Stimulated activated effector memory CD8-positive, alpha-beta T cell treated with anti-CD3 and anti-CD28 coated beads, Interleukin-12 subunit alpha, Interleukin-12 subunit beta, amount 100 ng/mL, for 72 hours (primary cell): Measurements from ENCODE around the gene TTLL7.

ENCODE experiments used
- ATAC-seq: fragments of 150-1000 bp; cut with Tn5 transposase; 2 replicates; pipeline ENCODE4 v1.10.0; 2021
- DNase-seq, 2 donors: peaks; one replicate each; pipeline ENCODE4 v3.0.0; 2021 to 2022; ENCODE audit warnings: low spot score in 2 of 2
- H3K27ac Mint-ChIP-seq: one replicate; pipeline ENCODE4 v1.8.0; 2022; ENCODE audit warnings: mild to moderate bottlenecking, mixed read lengths
- H3K36me3 Mint-ChIP-seq: one replicate; pipeline ENCODE4 v1.8.0; 2022; ENCODE audit warnings: mild to moderate bottlenecking, mixed read lengths
- H3K4me1 Mint-ChIP-seq: one replicate; pipeline ENCODE4 v1.8.0; 2022; ENCODE audit warnings: mixed read lengths
- H3K4me3 Mint-ChIP-seq: one replicate; pipeline ENCODE4 v1.8.0; 2022; ENCODE audit warnings: mild to moderate bottlenecking, mixed read lengths
- H3K9me3 Mint-ChIP-seq: one replicate; pipeline ENCODE4 v1.8.0; 2022; ENCODE audit warnings: mixed read lengths

Gene TTLL7

GRCh38 chr1:83967336-83967735 lies 31.6 kb downstream of the TTLL7 start:
- Mint-ChIP-seq H3K9me3 (no peaks in the 10 kb centered on the region), H3K36me3 (no peaks in the 10 kb centered on the region), H3K27ac (no peak overlapping the region), H3K4me1 (no peaks in the 10 kb centered on the region), H3K4me3 (no peak overlapping the region)
- ATAC-seq (no peak), DNase-seq (no peak)

- Mint-ChIP-seq H3K27ac (no peak overlapping the region), H3K4me3 (no peak overlapping the region), H3K36me3 (no peaks in the 10 kb centered on the region), H3K4me1 (no peaks in the 10 kb centered on the region), H3K9me3 (no peaks in the 10 kb centered on the region)
- ATAC-seq (no peak), DNase-seq (no peak)
Observed at GRCh38 chr1:83964153-83964552, 34.8 kb downstream of the TTLL7 start.

- no peaks in the 10 kb centered on the region for H3K9me3 Mint-ChIP-seq
- H3K4me3 Mint-ChIP-seq = no peak overlapping the region
- ATAC-seq (no peak), DNase-seq (no peak)
- no peak overlapping the region for H3K27ac Mint-ChIP-seq
- no peaks in the 10 kb centered on the region for H3K36me3 Mint-ChIP-seq
- H3K4me1 Mint-ChIP-seq = no peaks in the 10 kb centered on the region
Observed at GRCh38 chr1:83961571-83962295, 37.2 kb downstream of the TTLL7 start.

- no peak overlapping the region for H3K27ac Mint-ChIP-seq
- no peaks in the 10 kb centered on the region for H3K9me3 Mint-ChIP-seq
- no peaks in the 10 kb centered on the region for H3K4me1 Mint-ChIP-seq
- no peaks in the 10 kb centered on the region for H3K36me3 Mint-ChIP-seq
- ATAC-seq (no peak), DNase-seq (no peak)
- no peak overlapping the region for H3K4me3 Mint-ChIP-seq
Observed at GRCh38 chr1:83960669-83961277, 38.2 kb downstream of the TTLL7 start.

- no peak for ATAC-seq
- no peaks in the 10 kb centered on the region for H3K9me3 Mint-ChIP-seq
- H3K4me1 Mint-ChIP-seq = no peaks in the 10 kb centered on the region
- no peak for DNase-seq
- no peak overlapping the region for H3K27ac Mint-ChIP-seq
- no peaks in the 10 kb centered on the region for H3K36me3 Mint-ChIP-seq
- H3K4me3 Mint-ChIP-seq = no peak overlapping the region
Observed at GRCh38 chr1:83959824-83960498, 39.0 kb downstream of the TTLL7 start.

GRCh38 chr1:83958704-83959103 lies 40.2 kb downstream of the TTLL7 start:
- Mint-ChIP-seq H3K27ac (no peak overlapping the region), H3K4me1 (no peaks in the 10 kb centered on the region), H3K4me3 (no peak overlapping the region), H3K9me3 (no peaks in the 10 kb centered on the region), H3K36me3 (no peaks in the 10 kb centered on the region)
- DNase-seq (no peak), ATAC-seq (no peak)

- Mint-ChIP-seq H3K4me1 (no peaks in the 10 kb centered on the region), H3K4me3 (no peak overlapping the region), H3K9me3 (no peaks in the 10 kb centered on the region)
Observed at GRCh38 chr1:83954166-83954823, 44.6 kb downstream of the TTLL7 start.

GRCh38 chr1:83950106-83950661 lies 48.7 kb downstream of the TTLL7 start:
- H3K36me3 Mint-ChIP-seq = no peaks in the 10 kb centered on the region
- ATAC-seq = no peak

More at GRCh38 chr1:83954166-83954823, 44.6 kb downstream of the TTLL7 start:
- Mint-ChIP-seq H3K27ac (no peak overlapping the region), H3K36me3 (no peaks in the 10 kb centered on the region)
- ATAC-seq (no peak), DNase-seq (no peak)

GRCh38 chr1:83942914-83943313 lies 56.0 kb downstream of the TTLL7 start:
- Mint-ChIP-seq H3K4me1 (no peaks in the 10 kb centered on the region), H3K9me3 (peaks cover 8% of the 10 kb centered on the region), H3K36me3 (no peaks in the 10 kb centered on the region), H3K27ac (no peak overlapping the region), H3K4me3 (no peak overlapping the region)
- no peak for ATAC-seq
- DNase-seq = no peak

More at GRCh38 chr1:83950106-83950661, 48.7 kb downstream of the TTLL7 start:
- Mint-ChIP-seq H3K9me3 (no peaks in the 10 kb centered on the region), H3K27ac (no peak overlapping the region), H3K4me3 (no peak overlapping the region), H3K4me1 (no peaks in the 10 kb centered on the region)
- DNase-seq = no peak

- ATAC-seq (no peak), DNase-seq (no peak)
- H3K4me1 Mint-ChIP-seq = no peaks in the 10 kb centered on the region
- no peak overlapping the region for H3K4me3 Mint-ChIP-seq
- no peak overlapping the region for H3K27ac Mint-ChIP-seq
- H3K9me3 Mint-ChIP-seq = no peaks in the 10 kb centered on the region
- no peaks in the 10 kb centered on the region for H3K36me3 Mint-ChIP-seq
Observed at GRCh38 chr1:83934550-83934949, 64.4 kb downstream of the TTLL7 start.

- no peaks in the 10 kb centered on the region for H3K9me3 Mint-ChIP-seq
- H3K36me3 Mint-ChIP-seq = no peaks in the 10 kb centered on the region
- H3K4me1 Mint-ChIP-seq = no peaks in the 10 kb centered on the region
- H3K4me3 Mint-ChIP-seq = no peak overlapping the region
- no peak for DNase-seq
- no peak for ATAC-seq
- H3K27ac Mint-ChIP-seq = no peak overlapping the region
Observed at GRCh38 chr1:83932693-83933092, 66.2 kb downstream of the TTLL7 start.

GRCh38 chr1:83932281-83932680 lies 66.7 kb downstream of the TTLL7 start:
- Mint-ChIP-seq H3K27ac (no peak overlapping the region), H3K4me1 (no peaks in the 10 kb centered on the region)
- no peak for DNase-seq

GRCh38 chr1:83931658-83932253 lies 67.2 kb downstream of the TTLL7 start:
- DNase-seq (no peak), ATAC-seq (peak; percentile 69)
- H3K27ac Mint-ChIP-seq = no peak overlapping the region
- H3K4me1 Mint-ChIP-seq = no peaks in the 10 kb centered on the region
- H3K36me3 Mint-ChIP-seq = no peaks in the 10 kb centered on the region
- no peak overlapping the region for H3K4me3 Mint-ChIP-seq
- H3K9me3 Mint-ChIP-seq = no peaks in the 10 kb centered on the region

More at GRCh38 chr1:83932281-83932680, 66.7 kb downstream of the TTLL7 start:
- ATAC-seq = no peak
- no peak overlapping the region for H3K4me3 Mint-ChIP-seq
- H3K36me3 Mint-ChIP-seq = no peaks in the 10 kb centered on the region
- H3K9me3 Mint-ChIP-seq = no peaks in the 10 kb centered on the region

- H3K9me3 Mint-ChIP-seq = no peaks in the 10 kb centered on the region
- no peaks in the 10 kb centered on the region for H3K4me1 Mint-ChIP-seq
- ATAC-seq (no peak), DNase-seq (no peak)
- no peak overlapping the region for H3K27ac Mint-ChIP-seq
- no peaks in the 10 kb centered on the region for H3K36me3 Mint-ChIP-seq
- H3K4me3 Mint-ChIP-seq = no peak overlapping the region
Observed at GRCh38 chr1:83929184-83929583, 69.7 kb downstream of the TTLL7 start.

- ATAC-seq (no peak), DNase-seq (no peak)
- Mint-ChIP-seq H3K9me3 (no peaks in the 10 kb centered on the region), H3K36me3 (no peaks in the 10 kb centered on the region), H3K4me1 (no peaks in the 10 kb centered on the region), H3K4me3 (no peak overlapping the region), H3K27ac (no peak overlapping the region)
Observed at GRCh38 chr1:83928396-83928795, 70.5 kb downstream of the TTLL7 start.
